NT2/D1 (cell line): Measurements from ENCODE around the gene LHFPL3.

Experiments
- DNase-seq: peaks from one replicate; pipeline ENCODE4 v3.0.0-alpha.2; 2011; ENCODE audit warnings: low read depth, low spot score
- H3K27me3 ChIP-seq: 2 replicates; pipeline ENCODE4 v1.6.0; 2011; ENCODE audit warnings: mild to moderate bottlenecking; ENCODE audit not compliant: insufficient read length, insufficient read depth
- H3K36me3 ChIP-seq: 2 replicates; pipeline ENCODE4 v1.6.1; 2011; ENCODE audit warnings: mild to moderate bottlenecking, low read length, mixed read lengths; ENCODE audit not compliant: insufficient read depth, insufficient read length
- H3K4me1 ChIP-seq: 2 replicates; pipeline ENCODE4 v1.5.1; 2011; ENCODE audit not compliant: insufficient read depth, insufficient read length
- H3K4me3 ChIP-seq: 2 replicates; pipeline ENCODE4 v1.5.1; 2011; ENCODE audit warnings: low read depth; ENCODE audit not compliant: insufficient read length
- H3K9ac ChIP-seq: 2 replicates; pipeline ENCODE4 v1.6.0; 2011; ENCODE audit warnings: low read depth; ENCODE audit not compliant: insufficient read length
- H3K9me3 ChIP-seq: 2 replicates; pipeline ENCODE4 v1.5.1; 2011; ENCODE audit warnings: mild to moderate bottlenecking, low read length; ENCODE audit not compliant: insufficient read depth
- SUZ12 ChIP-seq: IDR thresholded peaks from 2 replicates; pipeline ENCODE4 v1.6.1; 2011; ENCODE audit not compliant: insufficient read length, insufficient read depth; ENCODE audit errors: extremely low read depth
- YY1 ChIP-seq: IDR thresholded peaks from 2 replicates; pipeline ENCODE4 v1.6.1; 2011; ENCODE audit not compliant: insufficient read length, insufficient read depth
- ZNF274 ChIP-seq: IDR thresholded peaks from 2 replicates; pipeline ENCODE4 v1.6.1; 2011; ENCODE audit warnings: mild to moderate bottlenecking, low read depth, low read length

Gene LHFPL3

DNA sequence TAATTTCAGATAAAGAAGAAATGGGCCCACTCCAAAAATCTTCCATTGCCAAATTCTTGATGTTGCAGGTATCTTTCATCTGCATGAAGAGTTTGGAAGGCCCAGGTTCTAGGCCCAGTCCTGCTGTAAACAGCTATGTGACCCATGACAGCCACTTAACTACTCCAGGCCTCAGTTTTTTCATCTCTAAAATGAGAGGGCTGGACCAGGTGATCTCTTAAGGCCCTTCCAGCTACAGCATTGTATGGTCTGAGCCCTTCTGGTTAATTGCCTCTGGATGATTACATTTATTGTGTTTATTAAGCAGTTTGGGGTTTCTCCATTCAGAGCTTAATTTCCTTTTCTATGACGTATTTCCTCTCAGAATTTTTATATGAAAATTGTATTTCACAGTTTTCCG lies 494.8 kb downstream of the LHFPL3 start:
- TF ChIP-seq YY1: no peak
- no peak for TF ChIP-seq SUZ12
- no peak for TF ChIP-seq ZNF274
- H3K9me3 ChIP-seq: no peaks in the 10 kb centered on the region
- H3K36me3 ChIP-seq: no peaks in the 10 kb centered on the region
- H3K4me3 ChIP-seq: no peak overlapping the region
- no peaks in the 10 kb centered on the region for H3K4me1 ChIP-seq
- no peak overlapping the region for H3K9ac ChIP-seq
- H3K27me3 ChIP-seq: no peaks in the 10 kb centered on the region
- no peak for DNase-seq

DNA sequence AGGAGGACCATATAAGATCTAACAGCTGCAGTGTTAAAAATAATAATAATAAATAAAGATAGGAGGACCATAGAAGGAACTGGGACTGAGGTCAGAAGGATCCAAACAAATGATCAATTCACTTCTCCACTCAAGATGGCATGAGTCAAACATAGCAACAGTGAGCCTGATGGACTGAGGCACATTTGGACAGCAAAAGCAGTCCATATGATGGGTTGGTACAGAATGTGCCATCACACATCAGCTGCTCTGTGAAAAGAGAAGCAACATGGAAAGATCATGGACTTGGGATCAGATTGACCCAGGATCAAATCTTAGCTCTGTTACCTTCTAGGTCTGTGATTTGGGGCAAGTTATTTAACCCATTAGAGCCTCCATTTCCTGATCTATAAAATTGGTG lies 496.7 kb downstream of the LHFPL3 start:
- TF ChIP-seq YY1 (no peak), ZNF274 (no peak), SUZ12 (no peak)
- Histone ChIP-seq H3K27me3 (no peaks in the 10 kb centered on the region), H3K4me1 (no peaks in the 10 kb centered on the region), H3K36me3 (no peaks in the 10 kb centered on the region), H3K9me3 (no peaks in the 10 kb centered on the region), H3K4me3 (no peak overlapping the region), H3K9ac (no peak overlapping the region)
- no peak for DNase-seq

DNA sequence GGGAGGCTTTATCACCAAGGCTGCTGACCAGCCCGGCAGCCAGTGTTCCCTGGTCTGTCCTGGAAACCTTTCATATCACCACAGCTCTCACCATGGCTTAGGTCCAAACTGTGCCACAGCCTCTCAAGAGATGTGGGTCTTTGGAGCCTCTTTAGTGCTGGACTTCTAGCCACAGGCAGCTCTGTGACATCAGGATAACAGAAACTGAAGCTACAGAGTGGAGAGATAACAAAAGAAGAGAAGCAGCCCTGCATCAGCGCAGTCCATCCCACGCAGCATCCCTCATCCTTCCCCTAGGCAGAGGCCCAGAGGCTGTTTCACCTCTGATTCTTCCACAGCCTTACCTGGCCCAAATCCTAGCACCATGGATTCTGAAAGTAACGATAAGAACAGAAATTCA lies 497.7 kb downstream of the LHFPL3 start:
- Histone ChIP-seq H3K27me3 (no peaks in the 10 kb centered on the region), H3K9ac (no peak overlapping the region), H3K36me3 (no peaks in the 10 kb centered on the region), H3K4me1 (no peaks in the 10 kb centered on the region), H3K9me3 (no peaks in the 10 kb centered on the region), H3K4me3 (no peak overlapping the region)
- DNase-seq: no peak
- no peak for TF ChIP-seq ZNF274
- TF ChIP-seq SUZ12: no peak
- no peak for TF ChIP-seq YY1

DNA sequence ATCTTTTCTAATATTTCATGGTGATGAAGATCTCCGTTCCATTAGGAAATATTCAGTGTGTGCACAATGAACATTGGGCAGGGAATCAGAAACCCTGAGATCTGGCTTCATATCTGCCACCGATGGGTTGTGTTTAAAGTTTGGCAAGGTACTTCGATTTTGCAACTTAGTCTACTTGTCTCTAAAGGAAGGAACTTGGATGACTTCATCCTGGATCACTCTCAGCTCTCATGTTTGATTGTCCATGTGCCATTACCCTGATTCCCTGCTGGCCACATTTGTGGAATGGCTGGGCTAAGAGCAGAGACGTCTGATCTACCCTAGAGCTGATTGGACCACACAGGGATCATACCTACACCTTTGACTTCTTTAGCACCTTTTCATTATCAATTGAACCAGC lies 508.6 kb downstream of the LHFPL3 start:
- H3K9ac ChIP-seq: no peak overlapping the region
- no peaks in the 10 kb centered on the region for H3K9me3 ChIP-seq
- H3K4me3 ChIP-seq: no peak overlapping the region
- no peaks in the 10 kb centered on the region for H3K4me1 ChIP-seq
- TF ChIP-seq YY1 (no peak), SUZ12 (no peak), ZNF274 (no peak)
- no peaks in the 10 kb centered on the region for H3K36me3 ChIP-seq
- H3K27me3 ChIP-seq: no peaks in the 10 kb centered on the region
- no peak for DNase-seq

DNA sequence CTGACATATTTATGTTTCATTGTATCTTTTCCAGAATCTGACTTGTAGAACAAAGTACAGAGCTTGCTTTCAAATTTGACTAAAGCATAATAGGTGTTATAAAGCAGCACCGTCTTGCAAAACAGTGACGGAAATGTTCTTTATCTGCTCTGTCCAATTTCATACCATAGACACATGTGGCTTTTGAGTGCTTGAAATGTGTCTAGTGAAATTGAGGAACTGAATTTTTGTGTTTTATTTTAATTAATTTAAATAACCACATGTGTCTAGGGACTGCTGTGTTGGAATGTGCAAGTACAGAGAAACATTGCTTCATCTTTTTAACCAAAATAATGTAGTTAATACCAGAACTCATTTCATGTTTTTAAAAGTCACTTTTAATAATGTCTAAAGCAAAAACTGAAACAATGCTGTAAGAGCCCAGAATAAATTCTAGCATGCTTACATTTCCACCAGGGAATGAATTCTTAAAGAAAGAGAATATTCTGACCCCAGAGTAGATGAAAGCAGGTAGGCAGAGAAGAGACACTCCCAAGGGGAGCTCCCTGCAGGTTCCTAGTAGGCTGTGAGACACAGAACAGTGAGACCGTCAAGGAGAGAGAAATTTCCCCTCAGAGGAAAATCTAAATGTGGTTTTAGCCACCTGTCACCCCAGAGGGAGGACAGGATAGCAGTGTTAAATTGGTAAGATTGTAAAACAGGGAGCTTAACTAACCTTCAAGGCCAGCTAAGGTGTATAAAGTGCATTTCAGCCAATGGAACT lies 510.3 kb downstream of the LHFPL3 start:
- no peaks in the 10 kb centered on the region for H3K9me3 ChIP-seq
- H3K4me1 ChIP-seq: no peaks in the 10 kb centered on the region
- no peak overlapping the region for H3K9ac ChIP-seq
- no peak for DNase-seq
- H3K36me3 ChIP-seq: no peaks in the 10 kb centered on the region
- TF ChIP-seq YY1 (no peak), SUZ12 (no peak), ZNF274 (no peak)
- no peak overlapping the region for H3K4me3 ChIP-seq
- H3K27me3 ChIP-seq: no peaks in the 10 kb centered on the region

DNA sequence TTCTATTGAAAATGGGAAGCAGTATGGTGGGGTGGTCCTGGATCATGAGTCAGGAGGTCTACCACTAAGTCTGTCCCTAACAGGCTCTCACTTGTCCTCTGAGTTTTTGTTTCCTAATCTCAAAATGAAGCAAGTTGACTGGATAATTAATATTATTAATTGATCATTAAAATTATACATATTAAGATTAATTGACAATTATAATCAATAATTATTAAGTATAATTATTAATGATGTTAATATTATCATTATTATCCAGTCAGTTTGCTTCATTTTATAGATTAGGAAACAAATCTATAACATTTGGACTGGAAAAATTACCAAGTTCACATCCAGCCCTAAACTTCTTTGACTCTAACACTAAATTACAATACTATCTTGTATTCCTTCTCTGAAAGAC lies 511.4 kb downstream of the LHFPL3 start:
- TF ChIP-seq YY1: no peak
- no peaks in the 10 kb centered on the region for H3K4me1 ChIP-seq
- no peaks in the 10 kb centered on the region for H3K9me3 ChIP-seq
- DNase-seq: no peak
- H3K9ac ChIP-seq: no peak overlapping the region
- no peak overlapping the region for H3K4me3 ChIP-seq
- H3K36me3 ChIP-seq: no peaks in the 10 kb centered on the region
- H3K27me3 ChIP-seq: no peaks in the 10 kb centered on the region

- Histone ChIP-seq H3K4me1 (no peaks in the 10 kb centered on the region), H3K9me3 (no peaks in the 10 kb centered on the region), H3K36me3 (no peaks in the 10 kb centered on the region), H3K27me3 (no peaks in the 10 kb centered on the region), H3K4me3 (no peak overlapping the region), H3K9ac (no peak overlapping the region)
- no peak for DNase-seq
- TF ChIP-seq ZNF274: no peak
- TF ChIP-seq SUZ12: no peak
- TF ChIP-seq YY1: no peak
These were observed 513.4 kb downstream of the LHFPL3 start for GRCh38 chr7:104841798-104842197.
